GM23338 (cell line): ENCODE results near the gene FHIT. TPM values are rescaled to one million over a fixed set of nuclear protein-coding genes. Genes with fewer than 3 reads are reported as not detected.

Source experiments
- ATAC-seq: fragments of 200-7000 bp; cut with Tn5 transposase; 3 replicates; pipeline ENCODE4 v1.9.1; 2020
- DNase-seq: peaks from one replicate; pipeline ENCODE4 v3.0.0-alpha.2; 2015; ENCODE audit warnings: low spot score
- H2AFZ ChIP-seq: fragments of 200-600 bp; sonication (generic); 2 replicates; pipeline ENCODE4 v1.8.0; 2016; ENCODE audit warnings: antibody characterized with exemption, mild to moderate bottlenecking, moderate library complexity
- H3F3A ChIP-seq: fragments of 200-600 bp; sonication (generic); replicated peaks from 2 replicates; pipeline ENCODE4 v1.8.0; 2017; ENCODE audit warnings: antibody characterized with exemption, mixed run types, low read depth
- H3K27ac ChIP-seq: fragments of 200-600 bp; sonication (generic); 2 replicates; pipeline ENCODE4 v1.6.1; 2016; ENCODE audit warnings: low read depth
- H3K27me3 ChIP-seq: fragments of 200-600 bp; sonication (generic); 2 replicates; pipeline ENCODE4 v1.8.0; 2016; ENCODE audit warnings: mild to moderate bottlenecking, mixed run types, moderate library complexity; ENCODE audit not compliant: insufficient read depth
- H3K36me3 ChIP-seq: fragments of 200-600 bp; sonication (generic); 2 replicates; pipeline ENCODE4 v1.8.0; 2016; ENCODE audit warnings: mild to moderate bottlenecking; ENCODE audit not compliant: insufficient read depth
- H3K4me1 ChIP-seq: fragments of 200-600 bp; sonication (generic); 2 replicates; pipeline ENCODE4 v1.8.0; 2016; ENCODE audit warnings: mild to moderate bottlenecking, moderate library complexity; ENCODE audit not compliant: insufficient read depth
- H3K4me2 ChIP-seq: fragments of 200-600 bp; sonication (generic); 2 replicates; pipeline ENCODE4 v1.7.1; 2017; ENCODE audit warnings: mixed run types
- H3K4me3 ChIP-seq: fragments of 200-600 bp; sonication (generic); 2 replicates; pipeline ENCODE4 v1.6.1; 2016; ENCODE audit warnings: mixed run types
- H3K79me2 ChIP-seq: fragments of 200-600 bp; sonication (generic); replicated peaks from 2 replicates; pipeline ENCODE4 v1.8.0; 2017; ENCODE audit warnings: mild to moderate bottlenecking; ENCODE audit not compliant: insufficient read depth
- H3K9me2 ChIP-seq: fragments of 200-600 bp; sonication (generic); 2 replicates; pipeline ENCODE4 v1.8.0; 2017; ENCODE audit not compliant: insufficient read depth
- H4K20me1 ChIP-seq: fragments of 200-600 bp; sonication (generic); replicated peaks from 2 replicates; pipeline ENCODE4 v1.8.0; 2017; ENCODE audit warnings: mild to moderate bottlenecking; ENCODE audit not compliant: insufficient read depth
- H3K27ac Mint-ChIP-seq: 2 replicates; pipeline ENCODE4 v1.8.0; 2020; ENCODE audit warnings: inconsistent platforms, mild to moderate bottlenecking, moderate library complexity, mixed read lengths
- H3K27me3 Mint-ChIP-seq: 3 replicates; pipeline ENCODE4 v1.8.0; 2022; ENCODE audit warnings: low read depth, mild to moderate bottlenecking, moderate library complexity, mixed read lengths, inconsistent platforms; ENCODE audit not compliant: insufficient read depth, poor library complexity
- H3K36me3 Mint-ChIP-seq: 3 replicates; pipeline ENCODE4 v1.8.0; 2021; ENCODE audit warnings: low read depth, mild to moderate bottlenecking, inconsistent platforms, moderate library complexity, mixed read lengths
- H3K4me1 Mint-ChIP-seq: 3 replicates; pipeline ENCODE4 v1.8.0; 2020; ENCODE audit warnings: mild to moderate bottlenecking, inconsistent platforms, mixed read lengths
- H3K4me3 Mint-ChIP-seq: 3 replicates; pipeline ENCODE4 v1.8.0; 2021; ENCODE audit warnings: moderate library complexity, mild to moderate bottlenecking, inconsistent platforms, mixed read lengths
- H3K9me3 Mint-ChIP-seq: 3 replicates; pipeline ENCODE4 v1.8.0; 2020; ENCODE audit warnings: moderate library complexity, mild to moderate bottlenecking, inconsistent platforms, mixed read lengths
- EZH2 ChIP-seq: fragments of 200-600 bp; sonication (generic); IDR thresholded peaks from one replicate; pipeline ENCODE4 v1.8.0; 2017; ENCODE audit warnings: antibody characterized with exemption, mild to moderate bottlenecking, low read depth; ENCODE audit not compliant: unreplicated experiment
- EZH2phosphoT487 ChIP-seq: fragments of 200-600 bp; sonication (generic); IDR thresholded peaks from one replicate; pipeline ENCODE4 v1.8.1; 2018; ENCODE audit warnings: antibody characterized with exemption; ENCODE audit not compliant: unreplicated experiment
- JUNB ChIP-seq: IDR thresholded peaks from one replicate; pipeline ENCODE4 v1.6.1; 2016; ENCODE audit warnings: antibody characterized with exemption; ENCODE audit not compliant: unreplicated experiment
- NANOG ChIP-seq: IDR thresholded peaks from 2 replicates; pipeline ENCODE4 v1.6.1; 2016; ENCODE audit warnings: antibody characterized with exemption, borderline replicate concordance
- POLR2AphosphoS5 ChIP-seq: IDR thresholded peaks from 2 replicates; pipeline ENCODE4 v1.6.1; 2016; ENCODE audit warnings: antibody characterized with exemption, low read depth
- STAT1 ChIP-seq: IDR thresholded peaks from one replicate; pipeline ENCODE4 v1.6.1; 2016; ENCODE audit warnings: antibody characterized with exemption; ENCODE audit not compliant: unreplicated experiment
- ZNF114 ChIP-seq: fragments of 250-450 bp; sonication (Bioruptor Pico); IDR thresholded peaks from 2 replicates; pipeline ENCODE4 v1.5.0; 2020; ENCODE audit warnings: mild to moderate bottlenecking, moderate library complexity
- polyA plus RNA-seq: library from polyadenylated mRNA; unstranded; fragments of >200 nt; fragmentation: Nextera tagmentation; extraction: Ambion mirVana; gene quantifications from 2 replicates; pipeline ENCODE4 v1.2.1, GENCODE V29; 2016
- total RNA-seq: library from RNA; depleted of rRNA; stranded (reverse); fragments of >200 nt; shearing (Covaris generic); gene quantifications from 2 replicates; pipeline ENCODE4 v1.2.3, GENCODE V29; 2014
- TF ChIP-seq, protein P1 (sequence below), 2 experiments: fragments of 200-600 bp in 1 of 2; sonication (generic) in 1 of 2; conservative IDR thresholded peaks; 2 replicates each; pipeline versions ENCODE4 v1.5.1 to v1.6.1; 2016 to 2017; ENCODE audit warnings: antibody characterized with exemption in 2 of 2, low read depth in 2 of 2, mild to moderate bottlenecking in 2 of 2, moderate library complexity in 1 of 2
- TF ChIP-seq, protein P2 (sequence below): IDR thresholded peaks from 2 replicates; pipeline ENCODE4 v1.6.1; 2016; ENCODE audit warnings: antibody characterized with exemption
- TF ChIP-seq, protein P3 (sequence below): fragments of 250-450 bp; sonication (Bioruptor Pico); IDR thresholded peaks from 2 replicates; pipeline ENCODE4 v1.5.0; 2020; ENCODE audit warnings: mild to moderate bottlenecking, moderate library complexity

Gene FHIT
- total and polyA plus RNA-seq, 2 experiments from 2014 or later: 3.0 to 8.3 TPM

DNA sequence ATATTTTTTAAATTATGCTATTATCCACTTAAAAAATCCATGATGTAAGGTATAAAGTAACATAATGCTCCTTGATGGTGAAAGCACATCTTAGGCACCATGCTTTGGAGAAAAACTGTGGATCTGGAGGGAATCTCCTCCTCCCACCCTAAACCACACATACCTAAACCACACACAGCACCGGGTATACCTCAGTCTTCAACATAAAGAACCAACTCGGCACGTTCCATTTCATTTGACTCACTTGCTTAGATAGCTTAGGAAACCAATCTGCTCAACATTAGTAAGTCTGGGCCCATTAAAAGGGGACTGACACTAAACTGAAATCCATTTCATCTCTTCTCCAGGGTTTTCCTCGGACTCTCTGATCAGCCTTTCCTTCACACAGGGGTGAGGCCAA lies 1255.7 kb downstream of the FHIT start (continued):
- TF ChIP-seq, protein P1, sequence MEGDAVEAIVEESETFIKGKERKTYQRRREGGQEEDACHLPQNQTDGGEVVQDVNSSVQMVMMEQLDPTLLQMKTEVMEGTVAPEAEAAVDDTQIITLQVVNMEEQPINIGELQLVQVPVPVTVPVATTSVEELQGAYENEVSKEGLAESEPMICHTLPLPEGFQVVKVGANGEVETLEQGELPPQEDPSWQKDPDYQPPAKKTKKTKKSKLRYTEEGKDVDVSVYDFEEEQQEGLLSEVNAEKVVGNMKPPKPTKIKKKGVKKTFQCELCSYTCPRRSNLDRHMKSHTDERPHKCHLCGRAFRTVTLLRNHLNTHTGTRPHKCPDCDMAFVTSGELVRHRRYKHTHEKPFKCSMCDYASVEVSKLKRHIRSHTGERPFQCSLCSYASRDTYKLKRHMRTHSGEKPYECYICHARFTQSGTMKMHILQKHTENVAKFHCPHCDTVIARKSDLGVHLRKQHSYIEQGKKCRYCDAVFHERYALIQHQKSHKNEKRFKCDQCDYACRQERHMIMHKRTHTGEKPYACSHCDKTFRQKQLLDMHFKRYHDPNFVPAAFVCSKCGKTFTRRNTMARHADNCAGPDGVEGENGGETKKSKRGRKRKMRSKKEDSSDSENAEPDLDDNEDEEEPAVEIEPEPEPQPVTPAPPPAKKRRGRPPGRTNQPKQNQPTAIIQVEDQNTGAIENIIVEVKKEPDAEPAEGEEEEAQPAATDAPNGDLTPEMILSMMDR (conservative IDR thresholded peaks at IDR 0.05; ENCODE audit: low read depth in 2 of 2): no peak
- TF ChIP-seq STAT1: no peak

DNA sequence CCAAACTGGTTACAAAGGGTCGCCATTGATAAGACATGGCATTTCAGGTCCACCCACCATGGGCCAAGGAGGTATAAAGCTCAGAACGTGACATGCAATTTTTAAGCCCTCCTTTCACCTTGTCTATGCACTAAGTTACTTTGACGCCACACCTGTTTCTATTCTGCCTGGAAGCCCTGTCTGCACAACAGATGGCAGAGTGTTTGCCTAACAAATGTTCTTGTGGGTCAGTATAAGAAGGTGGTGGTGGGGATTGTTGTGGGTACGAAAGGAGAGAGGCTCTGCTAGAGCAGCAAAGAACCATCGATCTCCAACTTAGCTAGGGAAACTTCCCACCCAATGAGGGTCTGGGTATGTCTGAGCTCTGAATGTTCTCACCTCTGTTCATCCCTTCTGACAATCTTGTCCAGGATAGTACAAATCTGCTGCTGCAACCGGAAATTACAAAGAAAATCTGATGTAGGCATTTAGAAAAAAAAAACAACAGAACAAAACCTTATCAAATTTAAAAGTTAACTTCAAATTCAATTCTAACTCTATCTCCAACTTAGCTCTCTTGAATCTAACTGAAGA lies 1256.4 kb downstream of the FHIT start:
- Mint-ChIP-seq H3K9me3 (no peaks in the 10 kb centered on the region), H3K4me1 (peaks cover 23% of the 10 kb centered on the region)
- TF ChIP-seq EZH2 (no peak), NANOG (no peak)
- TF ChIP-seq, protein P2, sequence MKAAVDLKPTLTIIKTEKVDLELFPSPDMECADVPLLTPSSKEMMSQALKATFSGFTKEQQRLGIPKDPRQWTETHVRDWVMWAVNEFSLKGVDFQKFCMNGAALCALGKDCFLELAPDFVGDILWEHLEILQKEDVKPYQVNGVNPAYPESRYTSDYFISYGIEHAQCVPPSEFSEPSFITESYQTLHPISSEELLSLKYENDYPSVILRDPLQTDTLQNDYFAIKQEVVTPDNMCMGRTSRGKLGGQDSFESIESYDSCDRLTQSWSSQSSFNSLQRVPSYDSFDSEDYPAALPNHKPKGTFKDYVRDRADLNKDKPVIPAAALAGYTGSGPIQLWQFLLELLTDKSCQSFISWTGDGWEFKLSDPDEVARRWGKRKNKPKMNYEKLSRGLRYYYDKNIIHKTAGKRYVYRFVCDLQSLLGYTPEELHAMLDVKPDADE: no peak

DNA sequence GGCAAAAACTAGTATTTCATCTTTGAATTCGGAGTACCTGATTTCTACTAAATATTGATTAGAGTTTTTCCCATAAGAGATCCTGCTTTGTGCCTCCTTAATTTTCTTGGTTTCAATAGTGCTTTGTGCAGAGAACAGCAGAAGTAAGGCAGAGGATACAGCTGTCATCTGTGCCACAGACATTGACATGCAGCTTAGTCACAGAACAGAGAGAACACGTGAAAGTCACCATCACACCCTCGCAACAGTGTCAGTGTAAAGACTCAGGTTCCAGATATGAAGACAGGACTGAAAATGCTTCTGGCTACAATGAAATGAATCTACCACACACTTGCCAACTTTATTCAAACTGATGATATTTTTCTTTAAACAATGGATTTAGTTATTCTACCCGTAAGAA lies 1258.7 kb downstream of the FHIT start:
- no peak overlapping the region for H3K27ac Mint-ChIP-seq
- no peak overlapping the region for H3K27ac ChIP-seq
- H3K27me3 Mint-ChIP-seq: peaks cover 2% of the 10 kb centered on the region
- H3K4me1 Mint-ChIP-seq: peaks cover 15% of the 10 kb centered on the region
- DNase-seq (no peak), ATAC-seq (no peak)
- H3K4me2 ChIP-seq: no peak overlapping the region
- H3K4me3 ChIP-seq: no peak overlapping the region
- no peaks in the 10 kb centered on the region for H3K36me3 Mint-ChIP-seq
- no peaks in the 10 kb centered on the region for H3K79me2 ChIP-seq
- peaks cover 21% of the 10 kb centered on the region for H3K9me2 ChIP-seq
- H3K9me3 Mint-ChIP-seq: no peaks in the 10 kb centered on the region
- H3F3A ChIP-seq: no peaks in the 10 kb centered on the region
- H3K36me3 ChIP-seq: no peaks in the 10 kb centered on the region
- peaks cover 8% of the 10 kb centered on the region for H3K4me1 ChIP-seq
- H2AFZ ChIP-seq: no peak overlapping the region
- no peaks in the 10 kb centered on the region for H3K27me3 ChIP-seq
- H4K20me1 ChIP-seq: no peaks in the 10 kb centered on the region
- H3K4me3 Mint-ChIP-seq: no peak overlapping the region
- TF ChIP-seq EZH2: no peak
- TF ChIP-seq EZH2phosphoT487: no peak
- TF ChIP-seq, protein P3, sequence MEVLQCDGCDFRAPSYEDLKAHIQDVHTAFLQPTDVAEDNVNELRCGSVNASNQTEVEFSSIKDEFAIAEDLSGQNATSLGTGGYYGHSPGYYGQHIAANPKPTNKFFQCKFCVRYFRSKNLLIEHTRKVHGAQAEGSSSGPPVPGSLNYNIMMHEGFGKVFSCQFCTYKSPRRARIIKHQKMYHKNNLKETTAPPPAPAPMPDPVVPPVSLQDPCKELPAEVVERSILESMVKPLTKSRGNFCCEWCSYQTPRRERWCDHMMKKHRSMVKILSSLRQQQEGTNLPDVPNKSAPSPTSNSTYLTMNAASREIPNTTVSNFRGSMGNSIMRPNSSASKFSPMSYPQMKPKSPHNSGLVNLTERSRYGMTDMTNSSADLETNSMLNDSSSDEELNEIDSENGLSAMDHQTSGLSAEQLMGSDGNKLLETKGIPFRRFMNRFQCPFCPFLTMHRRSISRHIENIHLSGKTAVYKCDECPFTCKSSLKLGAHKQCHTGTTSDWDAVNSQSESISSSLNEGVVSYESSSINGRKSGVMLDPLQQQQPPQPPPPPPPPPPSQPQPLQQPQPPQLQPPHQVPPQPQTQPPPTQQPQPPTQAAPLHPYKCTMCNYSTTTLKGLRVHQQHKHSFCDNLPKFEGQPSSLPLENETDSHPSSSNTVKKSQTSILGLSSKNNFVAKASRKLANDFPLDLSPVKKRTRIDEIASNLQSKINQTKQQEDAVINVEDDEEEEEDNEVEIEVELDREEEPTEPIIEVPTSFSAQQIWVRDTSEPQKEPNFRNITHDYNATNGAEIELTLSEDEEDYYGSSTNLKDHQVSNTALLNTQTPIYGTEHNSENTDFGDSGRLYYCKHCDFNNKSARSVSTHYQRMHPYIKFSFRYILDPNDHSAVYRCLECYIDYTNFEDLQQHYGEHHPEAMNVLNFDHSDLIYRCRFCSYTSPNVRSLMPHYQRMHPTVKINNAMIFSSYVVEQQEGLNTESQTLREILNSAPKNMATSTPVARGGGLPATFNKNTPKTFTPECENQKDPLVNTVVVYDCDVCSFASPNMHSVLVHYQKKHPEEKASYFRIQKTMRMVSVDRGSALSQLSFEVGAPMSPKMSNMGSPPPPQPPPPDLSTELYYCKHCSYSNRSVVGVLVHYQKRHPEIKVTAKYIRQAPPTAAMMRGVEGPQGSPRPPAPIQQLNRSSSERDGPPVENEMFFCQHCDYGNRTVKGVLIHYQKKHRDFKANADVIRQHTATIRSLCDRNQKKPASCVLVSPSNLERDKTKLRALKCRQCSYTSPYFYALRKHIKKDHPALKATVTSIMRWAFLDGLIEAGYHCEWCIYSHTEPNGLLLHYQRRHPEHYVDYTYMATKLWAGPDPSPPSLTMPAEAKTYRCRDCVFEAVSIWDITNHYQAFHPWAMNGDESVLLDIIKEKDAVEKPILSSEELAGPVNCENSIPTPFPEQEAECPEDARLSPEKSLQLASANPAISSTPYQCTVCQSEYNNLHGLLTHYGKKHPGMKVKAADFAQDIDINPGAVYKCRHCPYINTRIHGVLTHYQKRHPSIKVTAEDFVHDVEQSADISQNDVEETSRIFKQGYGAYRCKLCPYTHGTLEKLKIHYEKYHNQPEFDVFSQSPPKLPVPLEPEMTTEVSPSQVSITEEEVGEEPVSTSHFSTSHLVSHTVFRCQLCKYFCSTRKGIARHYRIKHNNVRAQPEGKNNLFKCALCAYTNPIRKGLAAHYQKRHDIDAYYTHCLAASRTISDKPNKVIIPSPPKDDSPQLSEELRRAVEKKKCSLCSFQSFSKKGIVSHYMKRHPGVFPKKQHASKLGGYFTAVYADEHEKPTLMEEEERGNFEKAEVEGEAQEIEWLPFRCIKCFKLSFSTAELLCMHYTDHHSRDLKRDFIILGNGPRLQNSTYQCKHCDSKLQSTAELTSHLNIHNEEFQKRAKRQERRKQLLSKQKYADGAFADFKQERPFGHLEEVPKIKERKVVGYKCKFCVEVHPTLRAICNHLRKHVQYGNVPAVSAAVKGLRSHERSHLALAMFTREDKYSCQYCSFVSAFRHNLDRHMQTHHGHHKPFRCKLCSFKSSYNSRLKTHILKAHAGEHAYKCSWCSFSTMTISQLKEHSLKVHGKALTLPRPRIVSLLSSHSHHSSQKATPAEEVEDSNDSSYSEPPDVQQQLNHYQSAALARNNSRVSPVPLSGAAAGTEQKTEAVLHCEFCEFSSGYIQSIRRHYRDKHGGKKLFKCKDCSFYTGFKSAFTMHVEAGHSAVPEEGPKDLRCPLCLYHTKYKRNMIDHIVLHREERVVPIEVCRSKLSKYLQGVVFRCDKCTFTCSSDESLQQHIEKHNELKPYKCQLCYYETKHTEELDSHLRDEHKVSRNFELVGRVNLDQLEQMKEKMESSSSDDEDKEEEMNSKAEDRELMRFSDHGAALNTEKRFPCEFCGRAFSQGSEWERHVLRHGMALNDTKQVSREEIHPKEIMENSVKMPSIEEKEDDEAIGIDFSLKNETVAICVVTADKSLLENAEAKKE (CRISPR knock-in tag): no peak
- TF ChIP-seq ZNF114 (CRISPR knock-in tag): no peak
- TF ChIP-seq, protein P2: no peak
- TF ChIP-seq POLR2AphosphoS5: no peak
- TF ChIP-seq JUNB: no peak

More for the DNA sequence above, 1256.4 kb downstream of the FHIT start:
- Histone ChIP-seq H3K27me3 (no peaks in the 10 kb centered on the region), H3K79me2 (no peaks in the 10 kb centered on the region), H3K4me1 (peaks cover 11% of the 10 kb centered on the region), H3K27ac (no peak overlapping the region), H3K9me2 (peaks cover 15% of the 10 kb centered on the region), H3F3A (no peaks in the 10 kb centered on the region), H3K4me3 (no peak overlapping the region), H2AFZ (peak overlapping the region; percentile 19; the same call in 1 of the 2 replicates), H4K20me1 (no peaks in the 10 kb centered on the region), H3K4me2 (no peak overlapping the region), H3K36me3 (no peaks in the 10 kb centered on the region)
- ATAC-seq (no peak), DNase-seq (no peak)
- no peak overlapping the region for H3K27ac Mint-ChIP-seq
- no peaks in the 10 kb centered on the region for H3K36me3 Mint-ChIP-seq
- H3K4me3 Mint-ChIP-seq: no peak overlapping the region
- no peaks in the 10 kb centered on the region for H3K27me3 Mint-ChIP-seq
